HL-60 (cell line): ENCODE data around the gene EPM2A.

Experiments used
- DNase-seq, 2 experiments: peaks; one replicate each; pipeline ENCODE4 v3.0.0-alpha.2; 2010 to 2020; ENCODE audit warnings: low read depth in 1 of 2, low spot score in 1 of 2
- H3K27ac ChIP-seq: fragments of 250-450 bp; sonication (Bioruptor Pico); replicated peaks from 2 replicates; pipeline ENCODE4 v1.5.1; 2020; ENCODE audit warnings: mild to moderate bottlenecking, moderate library complexity
- H3K27me3 ChIP-seq: fragments of 250-450 bp; sonication (Bioruptor Pico); 2 replicates; pipeline ENCODE4 v1.5.1; 2021; ENCODE audit warnings: mild to moderate bottlenecking, moderate library complexity; ENCODE audit not compliant: insufficient read depth, poor library complexity, severe bottlenecking
- H3K4me3 ChIP-seq: replicated peaks from 2 replicates; pipeline ENCODE4 v1.5.1; 2011; ENCODE audit warnings: mild to moderate bottlenecking, control low read depth, low read length; ENCODE audit not compliant: insufficient read depth
- GABPA ChIP-seq: IDR thresholded peaks from 2 replicates; pipeline ENCODE4 v1.6.1; 2012; ENCODE audit warnings: low read depth
- POLR2AphosphoS5 ChIP-seq: IDR thresholded peaks from 2 replicates; pipeline ENCODE4 v1.6.1; 2012; ENCODE audit warnings: low read depth
- SPI1 ChIP-seq: IDR thresholded peaks from 2 replicates; pipeline ENCODE4 v1.6.1; 2012; ENCODE audit warnings: low read depth, mild to moderate bottlenecking, borderline replicate concordance
- TF ChIP-seq, protein P1 (sequence below): IDR thresholded peaks from 2 replicates; pipeline ENCODE4 v1.6.1; 2012; ENCODE audit warnings: low read depth; ENCODE audit not compliant: insufficient replicate concordance
- TF ChIP-seq, protein P2 (sequence below): IDR thresholded peaks from one replicate; pipeline ENCODE4 v1.5.1; 2011; ENCODE audit warnings: low read length, control low read depth, inconsistent platforms; ENCODE audit not compliant: insufficient read depth

Gene EPM2A

DNA sequence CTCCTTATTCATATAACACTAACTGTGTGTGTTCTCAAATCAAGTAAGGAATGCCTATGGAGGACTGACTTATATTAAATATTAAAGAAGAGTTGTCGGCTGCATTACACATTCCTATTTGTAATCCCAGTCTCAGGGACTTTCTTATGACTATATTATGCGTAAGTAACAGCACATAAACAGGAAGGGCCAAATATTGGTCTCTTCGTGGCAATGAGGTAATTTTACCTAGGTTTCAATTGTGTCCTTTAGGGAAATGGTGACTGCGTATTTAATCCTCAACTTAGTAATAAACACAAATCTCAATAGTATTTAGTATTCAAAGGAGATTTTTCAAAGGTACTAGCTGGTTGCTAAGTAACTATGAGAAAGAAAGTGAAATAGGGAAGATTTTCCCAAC is 22.8 kb upstream of the EPM2A start:
- Histone ChIP-seq H3K27me3 (no peaks in the 10 kb centered on the region), H3K4me3 (no peak overlapping the region), H3K27ac (no peak overlapping the region)
- TF ChIP-seq, protein P1, sequence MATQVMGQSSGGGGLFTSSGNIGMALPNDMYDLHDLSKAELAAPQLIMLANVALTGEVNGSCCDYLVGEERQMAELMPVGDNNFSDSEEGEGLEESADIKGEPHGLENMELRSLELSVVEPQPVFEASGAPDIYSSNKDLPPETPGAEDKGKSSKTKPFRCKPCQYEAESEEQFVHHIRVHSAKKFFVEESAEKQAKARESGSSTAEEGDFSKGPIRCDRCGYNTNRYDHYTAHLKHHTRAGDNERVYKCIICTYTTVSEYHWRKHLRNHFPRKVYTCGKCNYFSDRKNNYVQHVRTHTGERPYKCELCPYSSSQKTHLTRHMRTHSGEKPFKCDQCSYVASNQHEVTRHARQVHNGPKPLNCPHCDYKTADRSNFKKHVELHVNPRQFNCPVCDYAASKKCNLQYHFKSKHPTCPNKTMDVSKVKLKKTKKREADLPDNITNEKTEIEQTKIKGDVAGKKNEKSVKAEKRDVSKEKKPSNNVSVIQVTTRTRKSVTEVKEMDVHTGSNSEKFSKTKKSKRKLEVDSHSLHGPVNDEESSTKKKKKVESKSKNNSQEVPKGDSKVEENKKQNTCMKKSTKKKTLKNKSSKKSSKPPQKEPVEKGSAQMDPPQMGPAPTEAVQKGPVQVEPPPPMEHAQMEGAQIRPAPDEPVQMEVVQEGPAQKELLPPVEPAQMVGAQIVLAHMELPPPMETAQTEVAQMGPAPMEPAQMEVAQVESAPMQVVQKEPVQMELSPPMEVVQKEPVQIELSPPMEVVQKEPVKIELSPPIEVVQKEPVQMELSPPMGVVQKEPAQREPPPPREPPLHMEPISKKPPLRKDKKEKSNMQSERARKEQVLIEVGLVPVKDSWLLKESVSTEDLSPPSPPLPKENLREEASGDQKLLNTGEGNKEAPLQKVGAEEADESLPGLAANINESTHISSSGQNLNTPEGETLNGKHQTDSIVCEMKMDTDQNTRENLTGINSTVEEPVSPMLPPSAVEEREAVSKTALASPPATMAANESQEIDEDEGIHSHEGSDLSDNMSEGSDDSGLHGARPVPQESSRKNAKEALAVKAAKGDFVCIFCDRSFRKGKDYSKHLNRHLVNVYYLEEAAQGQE: no peak
- TF ChIP-seq GABPA (no peak), SPI1 (no peak), POLR2AphosphoS5 (no peak)
- TF ChIP-seq, protein P2, sequence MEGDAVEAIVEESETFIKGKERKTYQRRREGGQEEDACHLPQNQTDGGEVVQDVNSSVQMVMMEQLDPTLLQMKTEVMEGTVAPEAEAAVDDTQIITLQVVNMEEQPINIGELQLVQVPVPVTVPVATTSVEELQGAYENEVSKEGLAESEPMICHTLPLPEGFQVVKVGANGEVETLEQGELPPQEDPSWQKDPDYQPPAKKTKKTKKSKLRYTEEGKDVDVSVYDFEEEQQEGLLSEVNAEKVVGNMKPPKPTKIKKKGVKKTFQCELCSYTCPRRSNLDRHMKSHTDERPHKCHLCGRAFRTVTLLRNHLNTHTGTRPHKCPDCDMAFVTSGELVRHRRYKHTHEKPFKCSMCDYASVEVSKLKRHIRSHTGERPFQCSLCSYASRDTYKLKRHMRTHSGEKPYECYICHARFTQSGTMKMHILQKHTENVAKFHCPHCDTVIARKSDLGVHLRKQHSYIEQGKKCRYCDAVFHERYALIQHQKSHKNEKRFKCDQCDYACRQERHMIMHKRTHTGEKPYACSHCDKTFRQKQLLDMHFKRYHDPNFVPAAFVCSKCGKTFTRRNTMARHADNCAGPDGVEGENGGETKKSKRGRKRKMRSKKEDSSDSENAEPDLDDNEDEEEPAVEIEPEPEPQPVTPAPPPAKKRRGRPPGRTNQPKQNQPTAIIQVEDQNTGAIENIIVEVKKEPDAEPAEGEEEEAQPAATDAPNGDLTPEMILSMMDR: no peak
- DNase-seq: no peak

DNA sequence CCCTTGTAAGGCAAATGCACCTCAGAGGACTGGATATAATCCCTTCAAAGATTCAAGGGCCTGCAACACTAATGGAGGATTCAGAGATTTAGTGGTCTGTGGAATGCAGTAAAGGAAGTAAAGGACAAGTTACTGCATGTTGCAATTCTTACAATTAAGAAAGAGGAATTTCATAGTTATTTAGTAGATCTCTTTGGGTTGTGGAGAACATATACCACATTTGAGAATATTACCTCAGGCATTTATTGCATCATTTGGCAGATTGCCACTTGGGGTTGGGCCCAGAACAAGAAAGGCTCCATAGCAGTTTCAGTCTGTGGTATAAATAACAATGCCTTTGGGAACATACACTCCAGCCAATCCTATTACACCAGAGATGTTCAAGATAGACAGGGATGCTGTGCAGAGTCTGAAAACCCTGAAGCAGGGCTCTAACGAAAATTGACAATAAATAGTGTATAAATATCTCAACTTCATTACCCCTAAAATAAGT is 20.9 kb upstream of the EPM2A start:
- TF ChIP-seq POLR2AphosphoS5 (0 out of 2 replicates have a peak, but pooled peaks have one; percentile 29), GABPA (no peak), SPI1 (no peak)
- TF ChIP-seq, protein P1: no peak
- TF ChIP-seq, protein P2: no peak
- Histone ChIP-seq H3K4me3 (no peak overlapping the region), H3K27ac (no peak overlapping the region), H3K27me3 (no peaks in the 10 kb centered on the region)
- peak; percentile 63 to 90 for DNase-seq

GRCh38 chr6:145755682-145756081 is 20.4 kb upstream of the EPM2A start:
- H3K27ac ChIP-seq: no peak overlapping the region
- H3K4me3 ChIP-seq: no peak overlapping the region
- TF ChIP-seq, protein P2: no peak
- TF ChIP-seq, protein P1: no peak
- TF ChIP-seq POLR2AphosphoS5 (no peak), GABPA (no peak), SPI1 (no peak)
- no peak for DNase-seq
- no peaks in the 10 kb centered on the region for H3K27me3 ChIP-seq
